Erythroblast (primary cell): Measurements from ENCODE around the gene CIPC.

Source experiments
- GATA1 ChIP-seq: IDR thresholded peaks from 2 replicates; pipeline ENCODE4 v1.6.1; 2011; ENCODE audit warnings: low read depth, mild to moderate bottlenecking, control low read depth, low read length, moderate library complexity
- POLR2A ChIP-seq: IDR thresholded peaks from 2 replicates; pipeline ENCODE4 v1.6.1; 2011; ENCODE audit warnings: mild to moderate bottlenecking, low read length

DNA sequence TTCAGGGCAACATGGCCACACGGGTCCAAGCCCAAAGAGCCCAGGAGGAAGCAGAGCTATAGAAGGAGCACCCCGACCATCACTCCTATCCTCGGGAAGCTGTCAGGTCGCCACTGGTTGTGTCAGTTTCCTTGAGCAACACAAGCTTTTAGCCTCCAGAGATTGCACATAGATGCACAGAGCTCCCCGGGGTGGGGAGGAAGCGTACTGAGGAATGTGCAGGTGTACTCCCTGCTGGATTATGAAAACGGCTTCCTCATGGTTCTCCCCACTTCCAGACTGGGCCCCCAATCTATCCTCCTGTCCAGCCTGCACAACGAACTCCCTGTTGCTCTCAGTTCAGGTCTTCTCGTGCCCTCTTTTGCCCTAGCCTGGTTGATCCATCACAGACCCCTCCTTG lies 39.3 kb upstream of the CIPC start:
- TF ChIP-seq POLR2A (no peak), GATA1 (no peak)
